Fibroblast of the aortic adventitia (primary cell): ENCODE results near the gene HSPA4L. TPM values are rescaled to one million over a fixed set of nuclear protein-coding genes. Genes with fewer than 3 reads are reported as not detected.

Experiments
- DNase-seq: peaks from one replicate; pipeline ENCODE4 v3.0.0-alpha.2; 2010; ENCODE audit warnings: low read depth
- H3K4me3 ChIP-seq: 2 replicates; pipeline ENCODE4 v1.5.1; 2011; ENCODE audit warnings: low read depth, mild to moderate bottlenecking, control low read depth, low read length, moderate library complexity
- CTCF ChIP-seq: IDR thresholded peaks from 2 replicates; pipeline ENCODE4 v1.5.1; 2011; ENCODE audit warnings: mild to moderate bottlenecking, low read length, control low read depth, inconsistent platforms; ENCODE audit not compliant: insufficient read depth
- total RNA-seq: library from RNA; depleted of rRNA; stranded (reverse); fragments of >200 nt; gene quantifications from 2 replicates; pipeline ENCODE4 v1.2.3, GENCODE V29; 2012; ENCODE audit warnings: low replicate concordance

HSPA4L gene
- total RNA-seq, 1 donor, result 10.7 TPM

GRCh38 chr4:127748957-127749356, 33.2 kb upstream of the HSPA4L start:
- TF ChIP-seq CTCF, result no peak

GRCh38 chr4:127756906-127757305, 25.2 kb upstream of the HSPA4L start:
- DNase-seq, result no peak
- no peak overlapping the region for H3K4me3 ChIP-seq
- TF ChIP-seq CTCF, result no peak

More at GRCh38 chr4:127748957-127749356, 33.2 kb upstream of the HSPA4L start:
- DNase-seq, result no peak
- H3K4me3 ChIP-seq, result no peak overlapping the region

- DNase-seq, result no peak
- no peak for TF ChIP-seq CTCF
- no peak overlapping the region for H3K4me3 ChIP-seq
Observed at GRCh38 chr4:127759228-127759820, 22.8 kb upstream of the HSPA4L start.

GRCh38 chr4:127759893-127760292, 22.2 kb upstream of the HSPA4L start:
- no peak for DNase-seq
- TF ChIP-seq CTCF, result no peak
- H3K4me3 ChIP-seq, result no peak overlapping the region

GRCh38 chr4:127771535-127772275, 10.4 kb upstream of the HSPA4L start:
- TF ChIP-seq CTCF, result no peak
- DNase-seq, result no peak
- H3K4me3 ChIP-seq, result no peak overlapping the region

- TF ChIP-seq CTCF, result no peak
- no peak overlapping the region for H3K4me3 ChIP-seq
- DNase-seq, result no peak
Observed at GRCh38 chr4:127772769-127773671, 9.1 kb upstream of the HSPA4L start.
